ENCODE measurements around the gene CATSPERZ. TPM values are rescaled to one million over a fixed set of nuclear protein-coding genes. Genes with fewer than 3 reads are reported as not detected.

The CATSPERZ gene
- total RNA-seq, 2 donors from 2014 or later: not detected

DNA sequence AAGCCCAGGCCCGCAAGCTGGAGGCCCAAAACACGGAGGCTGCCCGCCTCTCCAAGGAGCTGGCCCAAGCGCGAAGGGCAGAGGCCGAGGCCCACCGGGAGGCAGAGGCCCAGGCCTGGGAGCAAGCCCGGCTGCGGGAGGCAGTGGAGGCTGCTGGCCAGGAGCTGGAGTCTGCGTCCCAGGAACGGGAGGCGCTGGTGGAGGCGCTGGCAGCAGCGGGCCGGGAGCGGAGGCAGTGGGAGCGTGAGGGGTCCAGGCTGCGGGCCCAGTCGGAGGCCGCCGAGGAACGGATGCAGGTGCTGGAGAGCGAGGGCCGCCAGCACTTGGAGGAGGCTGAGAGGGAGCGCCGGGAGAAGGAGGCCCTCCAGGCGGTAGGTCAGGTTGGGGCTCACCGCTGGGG lies 44.6 kb downstream of the CATSPERZ start:
- no peaks in the 10 kb centered on the region for H3K27me3 Mint-ChIP-seq
- no peak for ATAC-seq
- H3K4me1 Mint-ChIP-seq: peaks cover 20% of the 10 kb centered on the region
- no peak for DNase-seq
- H3K27ac Mint-ChIP-seq: peak overlapping the region; percentile 43
- no peaks in the 10 kb centered on the region for H3K9me3 ChIP-seq (ENCODE audit: control insufficient read depth, low read length, poor library complexity, severe bottlenecking)
- H3K4me3 Mint-ChIP-seq: no peak overlapping the region
- peaks cover 3% of the 10 kb centered on the region for H3K36me3 Mint-ChIP-seq (ENCODE audit: low read depth)

DNA sequence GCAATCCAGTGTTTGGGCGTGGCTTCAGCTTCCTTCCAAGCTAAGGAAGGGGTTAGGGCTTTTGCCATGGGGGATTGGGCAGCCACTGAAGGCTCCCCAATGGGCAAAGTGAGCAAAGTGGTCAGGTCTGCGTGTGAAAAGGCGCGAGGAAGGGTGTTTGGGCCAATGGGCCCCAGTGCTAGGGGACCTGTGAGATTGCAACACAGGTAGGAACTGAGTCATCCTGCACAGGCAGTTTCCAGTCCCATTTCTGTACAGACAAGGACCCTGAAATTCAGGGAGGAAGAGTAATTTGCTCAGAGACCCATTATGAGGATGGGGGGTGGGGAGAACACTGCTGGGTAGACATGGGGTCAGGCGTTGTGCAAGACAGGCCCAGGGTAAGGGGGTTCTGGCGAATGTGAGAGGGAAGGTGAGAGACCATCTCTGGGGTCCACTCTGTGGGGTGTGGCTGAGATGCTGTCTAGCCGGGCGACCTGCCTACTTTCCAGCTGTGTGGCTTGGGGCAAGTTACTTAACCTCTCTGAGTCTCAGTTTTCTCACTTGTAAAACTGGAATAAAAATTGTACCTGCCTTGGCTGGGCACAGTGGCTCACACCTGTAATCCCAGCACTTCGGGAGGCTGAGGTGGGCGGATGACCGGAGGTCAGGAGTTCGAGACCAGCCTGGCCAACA lies 47.2 kb downstream of the CATSPERZ start:
- Mint-ChIP-seq H3K27ac (peak overlapping the region; percentile 19), H3K4me3 (no peak overlapping the region), H3K27me3 (no peaks in the 10 kb centered on the region), H3K4me1 (peaks cover 16% of the 10 kb centered on the region), H3K36me3 (ENCODE audit: low read depth) (peaks cover 3% of the 10 kb centered on the region)
- no peaks in the 10 kb centered on the region for H3K9me3 ChIP-seq (ENCODE audit: control insufficient read depth, low read length, poor library complexity, severe bottlenecking)
- no peak for DNase-seq
- no peak for ATAC-seq

DNA sequence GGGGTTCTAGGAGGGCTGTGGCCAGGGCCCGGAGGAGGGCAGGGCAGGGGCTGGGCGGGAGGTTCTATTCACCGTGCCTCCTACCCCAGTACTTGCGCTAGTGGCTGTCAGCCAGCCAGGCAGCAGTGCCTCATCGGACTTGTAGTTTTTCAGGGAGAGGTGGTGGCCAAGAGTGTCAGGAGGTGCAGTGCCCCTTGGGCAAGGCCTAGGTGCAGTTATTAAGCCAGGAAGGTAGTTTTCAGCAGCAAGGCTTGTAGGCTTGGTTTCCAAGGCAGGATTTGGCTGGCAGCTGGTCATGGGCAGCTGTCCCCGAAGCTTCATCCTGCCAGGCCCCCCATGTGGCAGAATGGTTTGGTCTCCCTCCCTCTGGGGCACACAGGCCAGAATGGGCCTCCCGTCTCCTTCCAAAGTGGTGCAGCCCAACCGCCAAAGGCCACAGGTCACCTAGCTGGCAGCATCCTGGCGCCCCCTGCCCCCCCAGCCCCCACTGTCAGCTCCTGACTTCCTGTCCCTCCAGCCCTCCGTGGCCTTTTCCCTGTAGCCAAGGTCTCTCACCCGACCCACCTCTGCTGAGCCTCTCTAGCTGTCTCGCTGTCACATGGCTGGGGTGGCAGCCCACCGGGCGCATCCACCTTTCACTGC lies 48.3 kb downstream of the CATSPERZ start:
- Mint-ChIP-seq H3K4me1 (peaks cover 11% of the 10 kb centered on the region), H3K4me3 (no peak overlapping the region), H3K36me3 (ENCODE audit: low read depth) (peaks cover 3% of the 10 kb centered on the region), H3K27me3 (no peaks in the 10 kb centered on the region), H3K27ac (no peak overlapping the region)
- H3K9me3 ChIP-seq (ENCODE audit: control insufficient read depth, low read length, poor library complexity, severe bottlenecking): no peaks in the 10 kb centered on the region
- DNase-seq (no peak), ATAC-seq (no peak)

DNA sequence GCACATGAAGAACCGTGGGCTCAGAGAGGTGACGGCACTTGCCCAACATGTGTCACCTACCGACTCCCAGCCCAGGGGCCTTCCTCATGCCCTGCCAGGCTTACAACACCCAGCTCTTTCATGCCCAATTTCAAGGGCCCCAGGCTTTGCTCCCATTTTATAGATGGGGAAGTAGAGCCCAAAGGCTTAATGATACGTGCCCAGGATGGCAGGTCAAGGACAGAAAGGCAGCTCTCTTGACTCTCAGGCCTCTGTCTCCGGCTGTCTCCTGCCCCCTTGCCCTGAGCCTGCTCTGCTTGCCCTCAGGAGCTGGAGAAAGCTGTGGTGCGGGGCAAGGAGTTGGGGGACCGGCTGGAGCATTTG lies 48.8 kb downstream of the CATSPERZ start:
- H3K36me3 Mint-ChIP-seq (ENCODE audit: low read depth): peaks cover 3% of the 10 kb centered on the region
- DNase-seq (no peak), ATAC-seq (no peak)
- H3K9me3 ChIP-seq (ENCODE audit: control insufficient read depth, low read length, poor library complexity, severe bottlenecking): no peaks in the 10 kb centered on the region
- peaks cover 11% of the 10 kb centered on the region for H3K4me1 Mint-ChIP-seq
- H3K27ac Mint-ChIP-seq: no peak overlapping the region
- no peak overlapping the region for H3K4me3 Mint-ChIP-seq
- no peaks in the 10 kb centered on the region for H3K27me3 Mint-ChIP-seq

DNA sequence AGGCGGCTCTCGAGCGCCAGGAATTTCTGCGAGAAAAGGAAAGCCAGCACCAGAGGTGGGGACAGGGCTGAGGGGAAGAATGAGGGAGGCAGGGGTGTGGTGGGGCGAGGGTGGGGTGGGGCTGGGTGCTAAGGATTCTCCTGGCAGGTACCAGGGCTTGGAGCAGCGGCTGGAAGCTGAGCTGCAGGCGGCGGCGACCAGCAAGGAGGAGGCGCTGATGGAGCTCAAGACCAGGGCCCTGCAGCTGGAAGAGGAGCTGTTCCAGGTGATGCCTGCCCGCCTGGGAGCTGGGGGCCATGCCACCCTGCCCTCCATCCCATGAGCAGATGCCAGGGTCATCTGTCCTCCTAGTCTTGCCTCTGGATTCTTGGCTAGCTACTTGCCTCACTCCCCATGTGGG lies 49.2 kb downstream of the CATSPERZ start:
- no peak overlapping the region for H3K4me3 Mint-ChIP-seq
- H3K27ac Mint-ChIP-seq: no peak overlapping the region
- ATAC-seq (no peak), DNase-seq (no peak)
- H3K9me3 ChIP-seq (ENCODE audit: control insufficient read depth, low read length, poor library complexity, severe bottlenecking): no peaks in the 10 kb centered on the region
- H3K27me3 Mint-ChIP-seq: no peaks in the 10 kb centered on the region
- peaks cover 3% of the 10 kb centered on the region for H3K36me3 Mint-ChIP-seq (ENCODE audit: low read depth)
- peaks cover 11% of the 10 kb centered on the region for H3K4me1 Mint-ChIP-seq

DNA sequence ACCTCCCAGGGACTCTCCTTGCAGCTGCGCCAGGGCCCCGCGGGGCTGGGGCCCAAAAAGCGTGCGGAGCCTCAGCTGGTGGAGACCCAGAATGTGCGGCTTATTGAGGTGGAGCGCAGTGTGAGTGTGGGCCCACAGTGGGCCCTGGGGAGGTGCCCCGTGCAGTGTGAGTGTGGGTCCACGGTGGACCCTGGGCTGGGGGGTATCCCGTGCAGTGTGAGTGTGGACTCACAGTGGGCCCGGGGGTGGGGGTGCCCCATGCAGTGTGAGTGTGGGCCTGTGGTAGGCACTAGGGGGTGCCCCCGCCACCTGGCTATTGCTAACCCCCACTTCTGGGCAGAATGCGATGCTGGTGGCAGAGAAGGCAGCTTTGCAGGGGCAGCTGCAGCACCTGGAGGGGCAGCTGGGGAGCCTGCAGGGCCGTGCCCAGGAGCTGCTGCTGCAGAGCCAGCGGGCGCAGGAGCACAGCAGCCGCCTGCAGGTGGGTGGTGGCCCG lies 51.0 kb downstream of the CATSPERZ start:
- Mint-ChIP-seq H3K27me3 (no peaks in the 10 kb centered on the region), H3K27ac (no peak overlapping the region), H3K4me1 (peaks cover 6% of the 10 kb centered on the region), H3K4me3 (no peak overlapping the region), H3K36me3 (ENCODE audit: low read depth) (no peaks in the 10 kb centered on the region)
- peak; percentile 14 for ATAC-seq
- H3K9me3 ChIP-seq (ENCODE audit: control insufficient read depth, low read length, poor library complexity, severe bottlenecking): no peaks in the 10 kb centered on the region
- no peak for DNase-seq

DNA sequence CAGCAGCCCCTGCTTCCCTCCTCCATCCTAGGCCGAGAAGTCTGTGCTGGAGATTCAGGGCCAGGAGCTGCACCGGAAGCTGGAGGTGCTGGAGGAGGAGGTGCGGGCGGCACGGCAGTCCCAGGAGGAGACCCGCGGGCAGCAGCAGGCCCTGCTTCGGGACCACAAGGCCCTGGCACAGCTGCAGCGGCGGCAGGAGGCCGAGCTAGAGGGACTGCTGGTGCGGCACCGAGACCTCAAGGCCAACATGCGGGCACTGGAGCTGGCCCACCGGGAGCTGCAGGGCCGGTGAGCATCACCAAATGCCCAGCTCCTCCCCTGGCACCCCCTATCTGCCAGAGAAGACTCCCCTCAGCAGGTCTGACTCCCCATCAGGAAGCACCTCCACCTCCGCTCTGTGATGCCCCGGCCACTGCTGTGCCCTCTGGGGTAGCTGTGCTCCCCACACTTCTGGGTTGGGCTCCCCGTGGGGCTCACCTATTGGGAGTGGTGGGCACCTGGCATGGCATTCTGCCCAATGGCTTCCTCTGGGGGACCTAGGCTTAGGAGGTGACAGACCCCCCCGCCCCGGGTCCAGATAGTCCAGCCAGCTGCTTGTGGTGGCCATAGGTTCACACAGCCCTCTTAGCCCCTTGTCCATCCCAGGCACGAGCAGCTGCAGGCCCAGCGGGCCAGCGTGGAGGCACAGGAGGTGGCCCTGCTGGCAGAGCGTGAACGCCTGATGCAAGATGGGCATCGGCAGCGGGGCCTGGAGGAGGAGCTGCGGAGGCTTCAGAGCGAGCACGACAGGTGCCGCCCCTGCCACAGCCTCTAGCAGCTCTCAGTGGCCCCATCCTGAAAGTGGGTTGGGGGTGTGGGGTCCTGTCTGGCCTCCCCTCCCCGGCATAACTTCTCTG lies 52.2 kb downstream of the CATSPERZ start:
- H3K36me3 Mint-ChIP-seq (ENCODE audit: low read depth): peaks cover 3% of the 10 kb centered on the region
- H3K4me1 Mint-ChIP-seq: peaks cover 9% of the 10 kb centered on the region
- ATAC-seq (no peak), DNase-seq (no peak)
- H3K9me3 ChIP-seq (ENCODE audit: control insufficient read depth, low read length, poor library complexity, severe bottlenecking): no peaks in the 10 kb centered on the region
- no peaks in the 10 kb centered on the region for H3K27me3 Mint-ChIP-seq
- H3K4me3 Mint-ChIP-seq: no peak overlapping the region
- no peak overlapping the region for H3K27ac Mint-ChIP-seq

DNA sequence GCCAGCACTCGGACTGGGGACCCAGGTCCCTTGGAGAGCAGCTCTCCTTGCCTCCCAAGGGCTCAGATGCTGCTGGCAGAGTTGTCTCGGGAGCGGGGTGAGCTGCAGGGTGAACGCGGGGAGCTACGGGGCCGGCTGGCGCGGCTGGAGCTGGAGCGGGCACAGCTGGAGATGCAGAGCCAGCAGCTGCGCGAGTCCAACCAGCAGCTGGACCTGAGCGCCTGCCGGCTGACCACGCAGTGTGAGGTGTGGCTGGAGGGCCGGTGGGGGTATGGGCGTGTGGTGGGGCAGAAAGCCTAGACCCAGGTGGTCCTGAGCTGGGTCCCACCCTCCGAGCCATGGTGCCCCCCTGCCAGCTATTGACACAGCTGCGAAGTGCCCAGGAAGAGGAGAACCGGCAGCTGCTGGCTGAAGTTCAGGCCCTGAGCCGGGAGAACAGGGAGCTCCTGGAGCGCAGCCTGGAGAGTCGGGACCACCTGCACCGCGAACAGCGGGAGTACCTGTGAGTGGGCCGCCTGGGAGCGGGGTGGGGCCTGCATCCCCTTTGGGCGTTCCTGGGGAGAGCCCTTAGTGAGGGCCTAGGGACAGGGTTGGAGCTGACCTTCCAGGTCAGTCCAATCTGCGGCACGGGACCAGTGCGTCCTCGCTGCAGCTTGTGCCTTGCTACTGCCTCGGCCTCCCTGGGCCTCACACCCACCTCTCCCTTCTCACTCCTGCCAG lies 53.0 kb downstream of the CATSPERZ start:
- ATAC-seq: no peak
- peaks cover 14% of the 10 kb centered on the region for H3K4me1 Mint-ChIP-seq
- H3K4me3 Mint-ChIP-seq: no peak overlapping the region
- H3K9me3 ChIP-seq (ENCODE audit: control insufficient read depth, low read length, poor library complexity, severe bottlenecking): no peaks in the 10 kb centered on the region
- DNase-seq: no peak
- no peaks in the 10 kb centered on the region for H3K27me3 Mint-ChIP-seq
- H3K36me3 Mint-ChIP-seq (ENCODE audit: low read depth): peaks cover 3% of the 10 kb centered on the region
- no peak overlapping the region for H3K27ac Mint-ChIP-seq

DNA sequence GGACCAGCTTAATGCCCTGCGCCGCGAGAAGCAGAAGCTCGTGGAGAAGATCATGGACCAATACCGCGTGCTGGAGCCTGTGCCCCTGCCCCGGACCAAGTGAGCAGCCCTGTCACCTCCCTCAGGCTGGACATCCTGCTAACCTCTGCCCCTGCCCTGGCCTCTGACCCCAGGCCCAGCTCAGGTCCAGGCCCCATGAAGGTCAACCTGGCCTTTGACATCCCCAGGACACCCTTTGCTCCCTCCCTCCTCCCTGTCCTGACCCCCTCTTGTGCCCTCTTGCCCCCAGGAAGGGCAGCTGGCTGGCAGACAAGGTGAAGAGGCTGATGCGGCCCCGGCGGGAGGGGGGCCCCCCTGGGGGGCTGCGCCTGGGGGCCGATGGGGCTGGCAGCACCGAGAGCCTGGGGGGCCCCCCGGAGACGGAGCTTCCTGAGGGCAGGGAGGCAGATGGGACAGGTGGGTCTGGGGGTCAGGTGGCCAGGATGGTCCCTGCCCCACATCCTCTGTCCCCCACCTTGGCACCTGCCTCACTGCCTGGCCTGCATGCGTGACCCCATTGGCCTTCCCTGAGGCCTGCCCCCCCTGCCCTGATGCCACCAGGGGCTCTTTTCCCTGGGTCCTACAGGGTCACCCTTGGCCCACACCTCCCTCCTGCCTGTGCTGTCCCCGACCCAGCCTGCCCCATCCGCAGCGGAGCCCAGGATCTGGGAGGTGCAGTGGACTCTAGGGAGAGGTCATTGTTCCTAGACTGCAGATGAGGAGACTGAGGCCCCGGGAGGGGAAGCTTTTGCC lies 53.8 kb downstream of the CATSPERZ start:
- no peaks in the 10 kb centered on the region for H3K9me3 ChIP-seq (ENCODE audit: control insufficient read depth, low read length, poor library complexity, severe bottlenecking)
- Mint-ChIP-seq H3K27me3 (no peaks in the 10 kb centered on the region), H3K27ac (no peak overlapping the region), H3K4me1 (peaks cover 14% of the 10 kb centered on the region), H3K36me3 (ENCODE audit: low read depth) (peaks cover 3% of the 10 kb centered on the region), H3K4me3 (no peak overlapping the region)
- no peak for DNase-seq
- ATAC-seq: no peak

Other genes starting within 250 kb of the CATSPERZ start
- gene MACROD1, start 134.2 kb upstream of the CATSPERZ start, total RNA-seq: 1 to 10 TPM; 3.9 to 7.5 TPM
- gene STIP1, start 114.2 kb upstream of the CATSPERZ start, total RNA-seq: 10 to 100 TPM; 66.9 to 69.1 TPM
- 100 to 1,000 TPM; 151 to 182 TPM for gene FERMT3, start 93.6 kb upstream of the CATSPERZ start, total RNA-seq
- gene TRPT1, start 74.2 kb upstream of the CATSPERZ start, total RNA-seq: 10 to 100 TPM; 16.2 to 16.6 TPM
- gene NUDT22, start 74.1 kb upstream of the CATSPERZ start, total RNA-seq: 10 to 100 TPM; 30.8 to 42.8 TPM
- 10 to 100 TPM; 29.0 to 35.0 TPM for gene DNAJC4, start 69.8 kb upstream of the CATSPERZ start, total RNA-seq
- 10 to 100 TPM; 44.9 to 48.3 TPM for gene VEGFB, start 65.8 kb upstream of the CATSPERZ start, total RNA-seq
- 10 to 100 TPM; 27.4 to 29.1 TPM for gene FKBP2, start 59.3 kb upstream of the CATSPERZ start, total RNA-seq
- 10 to 100 TPM; 38.7 to 48.2 TPM for gene PPP1R14B, start 53.4 kb upstream of the CATSPERZ start, total RNA-seq
- 1 to 10 TPM; 5.9 TPM for gene PLCB3, start 48.8 kb upstream of the CATSPERZ start, total RNA-seq
- gene BAD, start 15.7 kb upstream of the CATSPERZ start, total RNA-seq: 10 to 100 TPM; 46.3 to 47.0 TPM
- 10 to 100 TPM; 46.5 to 57.9 TPM for gene GPR137, start 14.5 kb upstream of the CATSPERZ start, total RNA-seq
- gene KCNK4, start 9.1 kb upstream of the CATSPERZ start, total RNA-seq: under 1 TPM in 1 of 2 donors, not detected in 1; 0.50 TPM
- gene ESRRA, start 5.2 kb downstream of the CATSPERZ start, total RNA-seq: 10 to 100 TPM; 25.7 to 26.6 TPM
- 100 to 1,000 TPM in 1 of 2 donors, 10 to 100 TPM in 1; 95.4 to 110 TPM for gene TRMT112, start 17.2 kb downstream of the CATSPERZ start, total RNA-seq
- gene PRDX5, start 17.8 kb downstream of the CATSPERZ start, total RNA-seq: 10 to 100 TPM; 46.4 to 49.7 TPM
- gene CCDC88B, start 39.8 kb downstream of the CATSPERZ start, total RNA-seq: 100 to 1,000 TPM; 111 to 153 TPM
- 10 to 100 TPM; 21.5 to 26.1 TPM for gene RPS6KA4, start 58.8 kb downstream of the CATSPERZ start, total RNA-seq

Measured in T-helper 17 cell (primary cell).